KMS-11 (cell line): Measurements from ENCODE around the gene MT2A.
"Not testable (repeated sequence)": the region's sequence is repeated elsewhere in the genome, so short reads cannot be mapped to it uniquely, and the experiment has no call there.

ENCODE experiments used
- H2AFZ ChIP-seq: fragments of 200-600 bp; sonication (generic); 2 replicates; pipeline ENCODE4 v1.6.1; 2016; ENCODE audit warnings: antibody characterized with exemption, mixed run types, low read depth
- H3K27ac ChIP-seq: fragments of 200-600 bp; sonication (generic); 2 replicates; pipeline ENCODE4 v1.6.1; 2016; ENCODE audit warnings: mild to moderate bottlenecking, mixed run types
- H3K27me3 ChIP-seq: fragments of 200-600 bp; sonication (generic); 2 replicates; pipeline ENCODE4 v1.6.1; 2017; ENCODE audit warnings: mild to moderate bottlenecking, low read depth, mixed run types, moderate library complexity; ENCODE audit not compliant: insufficient read depth
- H3K36me3 ChIP-seq: fragments of 200-600 bp; sonication (generic); 2 replicates; pipeline ENCODE4 v1.6.1; 2017; ENCODE audit warnings: mild to moderate bottlenecking, mixed run types; ENCODE audit not compliant: insufficient read depth
- H3K4me1 ChIP-seq: fragments of 200-600 bp; sonication (generic); 2 replicates; pipeline ENCODE4 v1.6.1; 2016; ENCODE audit warnings: mild to moderate bottlenecking, low read depth, mixed run types; ENCODE audit not compliant: poor library complexity, severe bottlenecking
- H3K4me2 ChIP-seq: fragments of 200-600 bp; sonication (generic); 2 replicates; pipeline ENCODE4 v1.7.0; 2016; ENCODE audit warnings: mild to moderate bottlenecking, mixed run types
- H3K4me3 ChIP-seq: fragments of 200-600 bp; sonication (generic); IDR thresholded peaks from 2 replicates; pipeline ENCODE4 v1.6.1; 2017; ENCODE audit warnings: low read depth, low read length, mixed read lengths; ENCODE audit not compliant: insufficient read depth
- H3K79me2 ChIP-seq: fragments of 200-600 bp; sonication (generic); 2 replicates; pipeline ENCODE4 v1.6.1; 2016; ENCODE audit warnings: low read depth, mixed run types; ENCODE audit not compliant: insufficient read depth
- H3K9ac ChIP-seq: fragments of 200-600 bp; sonication (generic); 2 replicates; pipeline ENCODE4 v1.6.1; 2016; ENCODE audit warnings: mild to moderate bottlenecking, mixed run types
- H4K20me1 ChIP-seq: fragments of 200-600 bp; sonication (generic); 2 replicates; pipeline ENCODE4 v1.6.1; 2016; ENCODE audit warnings: mild to moderate bottlenecking, mixed run types; ENCODE audit not compliant: insufficient read depth
- CTCF ChIP-seq: fragments of 200-600 bp; sonication (generic); conservative IDR thresholded peaks from 2 replicates; pipeline ENCODE4 v1.6.1; 2017; ENCODE audit warnings: low read depth, mild to moderate bottlenecking, antibody characterized with exemption, low read length, moderate library complexity, mixed read lengths

The MT2A gene

GRCh38 chr16:56616608-56617211, 8.3 kb downstream of the MT2A start:
- H3K4me2 ChIP-seq: no peak overlapping the region

GRCh38 chr16:56617212-56618085, 9.1 kb downstream of the MT2A start:
- no peak for TF ChIP-seq CTCF
- H3K9ac ChIP-seq: no peak overlapping the region
- H2AFZ ChIP-seq: no peak overlapping the region
- no peak overlapping the region for H3K4me2 ChIP-seq
- H3K4me3 ChIP-seq: no peak overlapping the region
- no peaks in the 10 kb centered on the region for H3K79me2 ChIP-seq
- H4K20me1 ChIP-seq: no peaks in the 10 kb centered on the region
- no peak overlapping the region for H3K27ac ChIP-seq
- no peaks in the 10 kb centered on the region for H3K36me3 ChIP-seq
- H3K4me1 ChIP-seq: no peaks in the 10 kb centered on the region
- no peaks in the 10 kb centered on the region for H3K27me3 ChIP-seq

More at GRCh38 chr16:56616608-56617211, 8.3 kb downstream of the MT2A start:
- H3K27me3 ChIP-seq: no peaks in the 10 kb centered on the region
- no peaks in the 10 kb centered on the region for H3K4me1 ChIP-seq
- H4K20me1 ChIP-seq: no peaks in the 10 kb centered on the region
- no peak overlapping the region for H3K9ac ChIP-seq
- no peaks in the 10 kb centered on the region for H3K36me3 ChIP-seq
- TF ChIP-seq CTCF: no peak
- no peak overlapping the region for H3K4me3 ChIP-seq
- no peak overlapping the region for H2AFZ ChIP-seq
- H3K79me2 ChIP-seq: no peaks in the 10 kb centered on the region
- H3K27ac ChIP-seq: no peak overlapping the region

- H3K4me1 ChIP-seq: no peaks in the 10 kb centered on the region
- H3K27me3 ChIP-seq: no peaks in the 10 kb centered on the region
- no peak overlapping the region for H3K27ac ChIP-seq
- no peak overlapping the region for H3K9ac ChIP-seq
- H2AFZ ChIP-seq: no peak overlapping the region
- H3K36me3 ChIP-seq: no peaks in the 10 kb centered on the region
- H4K20me1 ChIP-seq: no peaks in the 10 kb centered on the region
- H3K4me3 ChIP-seq: no peak overlapping the region
- no peak for TF ChIP-seq CTCF
- H3K4me2 ChIP-seq: no peak overlapping the region
- H3K79me2 ChIP-seq: no peaks in the 10 kb centered on the region
These were observed 9.8 kb downstream of the MT2A start for GRCh38 chr16:56618138-56618537.

- no peak overlapping the region for H2AFZ ChIP-seq
- H3K27me3 ChIP-seq: no peaks in the 10 kb centered on the region
- no peaks in the 10 kb centered on the region for H3K4me1 ChIP-seq
- no peak overlapping the region for H3K27ac ChIP-seq
- H3K79me2 ChIP-seq: no peaks in the 10 kb centered on the region
- H3K4me3 ChIP-seq: no peak overlapping the region
- no peaks in the 10 kb centered on the region for H3K36me3 ChIP-seq
- H3K9ac ChIP-seq: no peak overlapping the region
- H3K4me2 ChIP-seq: no peak overlapping the region
- TF ChIP-seq CTCF: no peak
- no peaks in the 10 kb centered on the region for H4K20me1 ChIP-seq
These were observed 12.0 kb downstream of the MT2A start for GRCh38 chr16:56620339-56620897.

GRCh38 chr16:56621665-56622445, 13.5 kb downstream of the MT2A start:
- not testable (repeated sequence) for H2AFZ ChIP-seq, H3K79me2 ChIP-seq, H3K36me3 ChIP-seq, H3K4me1 ChIP-seq, H3K4me3 ChIP-seq, H3K27ac ChIP-seq, H3K27me3 ChIP-seq, H3K4me2 ChIP-seq, H3K9ac ChIP-seq, H4K20me1 ChIP-seq

- H2AFZ ChIP-seq, H3K27me3 ChIP-seq, H3K27ac ChIP-seq, H3K79me2 ChIP-seq, H4K20me1 ChIP-seq, H3K4me2 ChIP-seq, H3K36me3 ChIP-seq, H3K4me1 ChIP-seq, H3K9ac ChIP-seq, H3K4me3 ChIP-seq: not testable (repeated sequence)
These were observed 14.8 kb downstream of the MT2A start for GRCh38 chr16:56623184-56623583.
